ENCODE results near the gene RDM1. TPM values are rescaled to one million over a fixed set of nuclear protein-coding genes. Genes with fewer than 3 reads are reported as not detected.

RDM1 gene
- total RNA-seq, 1 experiment from 2014 or later, result 11.7 TPM

GRCh38 chr17:35878361-35878760 lies 52.2 kb downstream of the RDM1 start:
- ATAC-seq, result no peak
- Histone ChIP-seq H3K27me3 (ENCODE audit: insufficient read depth, low read length) (no peaks in the 10 kb centered on the region), H3K9me2 (ENCODE audit: insufficient read depth) (no peaks in the 10 kb centered on the region), H2AFZ (ENCODE audit: low read depth, low read length, poor library complexity, severe bottlenecking) (no peak overlapping the region), H3K4me2 (ENCODE audit: low read length) (no peak overlapping the region), H3K27ac (ENCODE audit: low read depth, low read length) (no peak overlapping the region), H4K20me1 (ENCODE audit: insufficient read depth) (no peaks in the 10 kb centered on the region), H3K4me3 (replicated peaks in 1 of 2; ENCODE audit: low read depth in 1 of 2, low read length in 2 of 2) (no peak overlapping the region), H3K9ac (ENCODE audit: low read length) (no peak overlapping the region), H3K79me2 (ENCODE audit: insufficient read depth, low read length) (no peaks in the 10 kb centered on the region), H3K4me1 (ENCODE audit: control insufficient read depth in 1 of 2, insufficient read depth in 2 of 2, low read length in 2 of 2) (no peaks in the 10 kb centered on the region), H3K36me3 (ENCODE audit: control insufficient read depth in 1 of 2, insufficient read depth in 2 of 2, low read length in 2 of 2) (no peaks in the 10 kb centered on the region), H3K9me3 (ENCODE audit: control insufficient read depth in 1 of 2, insufficient read depth in 1 of 2, low read depth in 1 of 2, low read length in 2 of 2) (no peaks in the 10 kb centered on the region)
- ChIA-PET CTCF (no interaction called here), RAD21 (ENCODE audit: low non-redundant PET in 1 of 2, low total read pairs in 2 of 2, uncharacterized antibody in 2 of 2, unreplicated experiment in 2 of 2) (no interaction called here), POLR2A (no interaction called here)
- intact Hi-C loops (cut with micrococcal nuclease), result no loop called here
- no TSS peak for BruUV-seq (replicated peaks)
- TF ChIP-seq SRF (IDR thresholded peaks at IDR 0.05; ENCODE audit: low read depth) (no peak), POLR2AphosphoS5 (IDR thresholded peaks at IDR 0.05; ENCODE audit: low read depth, low read length) (no peak), SIN3A (IDR thresholded peaks at IDR 0.05; ENCODE audit: low read depth) (no peak), POLR2A (IDR thresholded peaks at IDR 0.05; ENCODE audit: borderline replicate concordance, extremely low read depth, insufficient read depth, insufficient read length) (no peak), CTCF (IDR thresholded peaks at IDR 0.05 in 2 of 3, conservative IDR thresholded peaks at IDR 0.05 in 1 of 3; ENCODE audit: borderline replicate concordance in 1 of 3, insufficient read depth in 1 of 3, low read depth in 2 of 3, low read length in 2 of 3) (no peak)
- DNase-seq (ENCODE audit: low read depth, low spot score), result no peak

GRCh38 chr17:35877345-35878029 lies 53.1 kb downstream of the RDM1 start:
- no peaks in the 10 kb centered on the region for H3K79me2 ChIP-seq (ENCODE audit: insufficient read depth, low read length)
- H3K4me1 ChIP-seq (ENCODE audit: control insufficient read depth in 1 of 2, insufficient read depth in 2 of 2, low read length in 2 of 2), result no peaks in the 10 kb centered on the region
- no peak overlapping the region for H3K4me3 ChIP-seq (replicated peaks in 1 of 2; ENCODE audit: low read depth in 1 of 2, low read length in 2 of 2)
- H3K27me3 ChIP-seq (ENCODE audit: insufficient read depth, low read length), result no peaks in the 10 kb centered on the region
- H3K27ac ChIP-seq (ENCODE audit: low read depth, low read length), result no peak overlapping the region
- ChIA-PET RAD21 (ENCODE audit: low non-redundant PET in 1 of 2, low total read pairs in 2 of 2, uncharacterized antibody in 2 of 2, unreplicated experiment in 2 of 2) (no interaction called here), POLR2A (no interaction called here), CTCF (no interaction called here)
- no TSS peak for BruUV-seq (replicated peaks)
- no peaks in the 10 kb centered on the region for H4K20me1 ChIP-seq (ENCODE audit: insufficient read depth)
- H3K9ac ChIP-seq (ENCODE audit: low read length), result no peak overlapping the region
- H3K36me3 ChIP-seq (ENCODE audit: control insufficient read depth in 1 of 2, insufficient read depth in 2 of 2, low read length in 2 of 2), result no peaks in the 10 kb centered on the region
- no peak overlapping the region for H3K4me2 ChIP-seq (ENCODE audit: low read length)
- no peaks in the 10 kb centered on the region for H3K9me3 ChIP-seq (ENCODE audit: control insufficient read depth in 1 of 2, insufficient read depth in 1 of 2, low read depth in 1 of 2, low read length in 2 of 2)
- intact Hi-C loops (cut with micrococcal nuclease), result no loop called here
- no peak overlapping the region for H2AFZ ChIP-seq (ENCODE audit: low read depth, low read length, poor library complexity, severe bottlenecking)
- no peak for DNase-seq (ENCODE audit: low read depth, low spot score)
- no peak for ATAC-seq
- no peaks in the 10 kb centered on the region for H3K9me2 ChIP-seq (ENCODE audit: insufficient read depth)
- TF ChIP-seq, protein P1, sequence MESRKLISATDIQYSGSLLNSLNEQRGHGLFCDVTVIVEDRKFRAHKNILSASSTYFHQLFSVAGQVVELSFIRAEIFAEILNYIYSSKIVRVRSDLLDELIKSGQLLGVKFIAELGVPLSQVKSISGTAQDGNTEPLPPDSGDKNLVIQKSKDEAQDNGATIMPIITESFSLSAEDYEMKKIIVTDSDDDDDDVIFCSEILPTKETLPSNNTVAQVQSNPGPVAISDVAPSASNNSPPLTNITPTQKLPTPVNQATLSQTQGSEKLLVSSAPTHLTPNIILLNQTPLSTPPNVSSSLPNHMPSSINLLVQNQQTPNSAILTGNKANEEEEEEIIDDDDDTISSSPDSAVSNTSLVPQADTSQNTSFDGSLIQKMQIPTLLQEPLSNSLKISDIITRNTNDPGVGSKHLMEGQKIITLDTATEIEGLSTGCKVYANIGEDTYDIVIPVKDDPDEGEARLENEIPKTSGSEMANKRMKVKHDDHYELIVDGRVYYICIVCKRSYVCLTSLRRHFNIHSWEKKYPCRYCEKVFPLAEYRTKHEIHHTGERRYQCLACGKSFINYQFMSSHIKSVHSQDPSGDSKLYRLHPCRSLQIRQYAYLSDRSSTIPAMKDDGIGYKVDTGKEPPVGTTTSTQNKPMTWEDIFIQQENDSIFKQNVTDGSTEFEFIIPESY (IDR thresholded peaks at IDR 0.05; ENCODE audit: extremely low read depth, insufficient replicate concordance, low read length), result no peak
- TF ChIP-seq ELF1 (IDR thresholded peaks at IDR 0.05; ENCODE audit: borderline replicate concordance, low read depth) (no peak), EZH2 (IDR thresholded peaks at IDR 0.05) (no peak), POLR2A (IDR thresholded peaks at IDR 0.05; ENCODE audit: borderline replicate concordance, extremely low read depth, insufficient read depth, insufficient read length) (no peak), POLR2AphosphoS5 (IDR thresholded peaks at IDR 0.05; ENCODE audit: low read depth, low read length) (no peak), SIN3A (IDR thresholded peaks at IDR 0.05; ENCODE audit: low read depth) (no peak), SP1 (IDR thresholded peaks at IDR 0.05; ENCODE audit: low read depth) (no peak), CBX3 (IDR thresholded peaks at IDR 0.05; ENCODE audit: low read depth) (no peak), CEBPB (IDR thresholded peaks at IDR 0.05; ENCODE audit: low read depth) (no peak), FOSL1 (IDR thresholded peaks at IDR 0.05; ENCODE audit: low read depth) (no peak)
- TF ChIP-seq, protein P2, sequence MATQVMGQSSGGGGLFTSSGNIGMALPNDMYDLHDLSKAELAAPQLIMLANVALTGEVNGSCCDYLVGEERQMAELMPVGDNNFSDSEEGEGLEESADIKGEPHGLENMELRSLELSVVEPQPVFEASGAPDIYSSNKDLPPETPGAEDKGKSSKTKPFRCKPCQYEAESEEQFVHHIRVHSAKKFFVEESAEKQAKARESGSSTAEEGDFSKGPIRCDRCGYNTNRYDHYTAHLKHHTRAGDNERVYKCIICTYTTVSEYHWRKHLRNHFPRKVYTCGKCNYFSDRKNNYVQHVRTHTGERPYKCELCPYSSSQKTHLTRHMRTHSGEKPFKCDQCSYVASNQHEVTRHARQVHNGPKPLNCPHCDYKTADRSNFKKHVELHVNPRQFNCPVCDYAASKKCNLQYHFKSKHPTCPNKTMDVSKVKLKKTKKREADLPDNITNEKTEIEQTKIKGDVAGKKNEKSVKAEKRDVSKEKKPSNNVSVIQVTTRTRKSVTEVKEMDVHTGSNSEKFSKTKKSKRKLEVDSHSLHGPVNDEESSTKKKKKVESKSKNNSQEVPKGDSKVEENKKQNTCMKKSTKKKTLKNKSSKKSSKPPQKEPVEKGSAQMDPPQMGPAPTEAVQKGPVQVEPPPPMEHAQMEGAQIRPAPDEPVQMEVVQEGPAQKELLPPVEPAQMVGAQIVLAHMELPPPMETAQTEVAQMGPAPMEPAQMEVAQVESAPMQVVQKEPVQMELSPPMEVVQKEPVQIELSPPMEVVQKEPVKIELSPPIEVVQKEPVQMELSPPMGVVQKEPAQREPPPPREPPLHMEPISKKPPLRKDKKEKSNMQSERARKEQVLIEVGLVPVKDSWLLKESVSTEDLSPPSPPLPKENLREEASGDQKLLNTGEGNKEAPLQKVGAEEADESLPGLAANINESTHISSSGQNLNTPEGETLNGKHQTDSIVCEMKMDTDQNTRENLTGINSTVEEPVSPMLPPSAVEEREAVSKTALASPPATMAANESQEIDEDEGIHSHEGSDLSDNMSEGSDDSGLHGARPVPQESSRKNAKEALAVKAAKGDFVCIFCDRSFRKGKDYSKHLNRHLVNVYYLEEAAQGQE (IDR thresholded peaks at IDR 0.05; ENCODE audit: low read depth), result no peak
